HG02973 (cell line): ENCODE data around the gene GFOD2.

ENCODE experiments used
- ATAC-seq: cut with Tn5 transposase; IDR thresholded peaks from one replicate; pipeline ENCODE4 v1.9.1; 2021; ENCODE audit warnings: moderate library complexity; ENCODE audit not compliant: unreplicated experiment

The GFOD2 gene

DNA sequence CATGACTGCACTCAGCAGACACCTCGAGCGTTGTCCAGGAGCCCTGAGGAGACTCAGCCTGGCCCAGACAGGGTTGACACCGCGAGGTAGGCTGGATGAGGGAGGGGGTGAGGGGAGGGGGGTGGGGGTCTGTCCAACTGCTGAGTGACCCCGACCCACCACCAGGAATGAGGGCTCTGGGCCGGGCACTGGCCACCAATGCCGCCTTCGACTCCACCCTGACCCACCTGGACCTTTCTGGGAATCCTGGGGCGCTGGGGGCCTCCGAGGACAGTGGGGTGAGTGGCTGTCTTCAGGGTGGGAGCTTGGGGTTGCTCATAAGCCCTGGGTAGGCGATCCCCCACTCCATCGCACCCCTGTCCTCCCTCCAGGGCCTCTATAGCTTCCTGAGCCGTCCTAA is 71.4 kb downstream of the GFOD2 start:
- ATAC-seq: no peak

DNA sequence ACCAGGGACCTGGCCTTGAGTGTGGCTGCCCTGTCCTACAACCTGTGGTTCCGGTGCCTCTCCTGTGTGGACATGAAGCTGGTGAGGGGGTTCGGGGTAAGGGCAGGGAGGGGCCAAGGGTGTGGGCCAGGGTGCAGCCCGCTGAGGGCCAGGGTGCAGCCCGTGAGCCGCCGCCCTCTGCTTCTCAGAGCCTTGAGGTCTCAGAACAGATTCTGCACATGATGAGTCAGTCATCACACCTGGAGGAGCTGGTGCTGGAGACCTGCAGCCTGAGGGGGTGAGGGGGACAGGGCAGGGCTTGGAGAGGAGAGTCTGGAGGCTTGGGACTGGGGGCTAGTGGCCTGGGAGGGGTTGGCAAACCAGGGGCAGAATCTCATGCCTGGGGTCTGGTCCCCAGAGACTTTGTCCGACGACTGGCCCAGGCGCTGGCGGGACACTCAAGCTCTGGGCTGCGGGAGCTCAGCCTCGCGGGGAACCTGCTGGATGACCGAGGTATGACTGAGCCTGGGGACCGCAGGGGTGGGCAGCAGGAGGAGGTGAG is 71.9 kb downstream of the GFOD2 start:
- no peak for ATAC-seq

DNA sequence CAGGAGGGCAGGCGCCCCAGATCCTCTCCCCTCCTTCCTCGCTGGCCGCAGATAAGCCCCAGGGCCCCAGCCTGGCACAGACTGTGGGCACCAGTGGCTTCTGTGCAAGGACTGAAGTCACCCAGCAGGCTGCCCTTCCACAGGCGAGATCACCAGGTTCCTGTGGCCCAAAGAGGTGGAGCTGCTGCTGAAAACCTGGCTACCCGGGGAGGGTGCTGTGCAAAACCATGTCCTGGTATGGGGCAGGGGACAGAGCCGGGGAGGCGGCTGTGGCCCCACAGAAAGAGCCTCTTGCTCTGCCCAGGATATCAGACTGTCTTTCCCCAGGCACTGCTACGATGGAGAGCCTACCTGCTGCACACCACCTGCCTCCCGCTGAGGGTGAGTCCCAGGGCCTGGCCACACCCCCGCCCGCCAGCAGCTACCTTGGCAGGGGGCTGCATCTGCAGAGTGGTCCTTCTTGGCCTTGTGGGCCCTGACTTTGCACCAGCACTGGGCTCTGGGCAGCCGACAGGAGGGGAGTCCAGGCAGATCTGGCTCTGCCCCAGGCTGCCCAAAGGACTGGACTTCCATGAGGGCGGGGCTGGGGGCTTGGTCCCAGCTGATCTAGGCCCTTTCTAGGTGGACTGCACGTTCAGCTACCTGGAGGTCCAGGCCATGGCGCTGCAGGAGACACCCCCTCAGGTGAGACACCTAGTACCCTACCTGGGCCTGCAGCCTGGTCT is 73.6 kb downstream of the GFOD2 start:
- ATAC-seq: no peak

GRCh38 chr16:67644038-67644437 is 75.1 kb downstream of the GFOD2 start:
- no peak for ATAC-seq

DNA sequence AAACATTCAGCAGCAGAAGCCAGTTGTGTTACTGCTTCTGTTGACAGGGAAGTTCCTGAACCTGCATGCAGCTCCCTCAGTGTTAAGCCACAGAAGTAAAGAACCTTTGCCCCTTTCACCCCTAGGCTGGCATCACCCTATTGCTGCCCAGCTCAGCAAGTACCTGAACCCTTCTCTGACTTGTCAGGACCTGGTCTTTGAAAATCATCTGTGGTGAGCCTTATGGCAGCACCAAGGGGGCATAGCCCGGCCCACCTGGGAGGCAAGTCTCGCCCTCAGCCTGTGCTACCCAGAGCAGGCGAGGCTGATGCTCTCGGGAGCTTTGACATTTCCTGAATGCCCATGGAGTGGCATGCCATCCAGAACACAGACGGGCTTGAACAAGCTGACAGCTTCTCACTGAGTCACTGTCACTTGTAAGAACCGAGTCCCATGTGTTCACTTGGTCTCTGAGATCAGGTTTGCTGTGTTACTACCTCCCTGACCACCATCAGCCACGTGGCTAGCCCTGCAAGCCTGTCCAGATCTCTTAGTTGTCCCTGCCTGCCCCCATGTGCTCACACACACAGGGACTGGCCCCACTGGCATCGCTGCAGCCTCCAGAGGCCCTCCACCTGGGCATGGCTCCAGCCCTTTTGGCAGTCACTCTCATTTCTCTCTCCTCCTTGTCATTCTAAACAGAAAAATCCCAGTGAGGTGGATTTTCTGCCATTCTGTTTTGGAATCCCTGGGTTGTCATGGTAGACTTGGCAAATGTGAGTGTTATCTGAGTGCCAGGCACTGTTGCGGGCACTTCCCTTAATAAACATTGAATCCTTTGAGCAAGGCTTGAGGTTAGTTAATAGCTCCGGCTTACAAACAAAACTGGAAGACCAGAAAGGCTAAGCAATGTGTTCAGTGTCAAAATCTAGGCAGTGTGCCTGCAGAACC is 77.1 kb downstream of the GFOD2 start:
- no peak for ATAC-seq

DNA sequence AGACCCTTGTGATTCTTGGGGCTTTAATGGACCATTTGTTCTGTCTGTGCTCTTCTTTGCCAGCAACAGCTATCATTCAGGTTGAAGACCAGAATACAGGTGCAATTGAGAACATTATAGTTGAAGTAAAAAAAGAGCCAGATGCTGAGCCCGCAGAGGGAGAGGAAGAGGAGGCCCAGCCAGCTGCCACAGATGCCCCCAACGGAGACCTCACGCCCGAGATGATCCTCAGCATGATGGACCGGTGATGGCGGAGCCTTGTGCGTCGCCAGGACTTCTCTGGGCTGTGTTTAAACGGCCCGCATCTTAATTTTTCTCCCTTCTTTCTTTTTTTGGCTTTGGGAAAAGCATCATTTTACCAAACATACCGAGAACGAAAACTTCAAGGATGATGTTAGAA is 81.5 kb downstream of the GFOD2 start:
- ATAC-seq: no peak

DNA sequence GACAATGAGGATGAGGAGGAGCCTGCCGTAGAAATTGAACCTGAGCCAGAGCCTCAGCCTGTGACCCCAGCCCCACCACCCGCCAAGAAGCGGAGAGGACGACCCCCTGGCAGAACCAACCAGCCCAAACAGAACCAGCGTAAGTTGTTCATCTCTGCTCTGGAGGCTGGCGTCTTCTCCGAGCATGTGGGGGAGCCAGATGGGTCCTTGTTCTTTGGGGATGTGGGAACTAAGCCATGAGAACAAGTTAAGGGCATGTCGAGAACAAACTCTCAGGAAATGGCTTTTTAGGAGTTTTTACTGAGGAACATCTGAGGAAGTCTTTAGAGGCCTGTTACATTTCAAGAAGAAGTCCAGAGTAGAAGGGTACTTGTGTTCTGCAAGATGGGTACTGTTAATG is 82.4 kb downstream of the GFOD2 start:
- no peak for ATAC-seq

DNA sequence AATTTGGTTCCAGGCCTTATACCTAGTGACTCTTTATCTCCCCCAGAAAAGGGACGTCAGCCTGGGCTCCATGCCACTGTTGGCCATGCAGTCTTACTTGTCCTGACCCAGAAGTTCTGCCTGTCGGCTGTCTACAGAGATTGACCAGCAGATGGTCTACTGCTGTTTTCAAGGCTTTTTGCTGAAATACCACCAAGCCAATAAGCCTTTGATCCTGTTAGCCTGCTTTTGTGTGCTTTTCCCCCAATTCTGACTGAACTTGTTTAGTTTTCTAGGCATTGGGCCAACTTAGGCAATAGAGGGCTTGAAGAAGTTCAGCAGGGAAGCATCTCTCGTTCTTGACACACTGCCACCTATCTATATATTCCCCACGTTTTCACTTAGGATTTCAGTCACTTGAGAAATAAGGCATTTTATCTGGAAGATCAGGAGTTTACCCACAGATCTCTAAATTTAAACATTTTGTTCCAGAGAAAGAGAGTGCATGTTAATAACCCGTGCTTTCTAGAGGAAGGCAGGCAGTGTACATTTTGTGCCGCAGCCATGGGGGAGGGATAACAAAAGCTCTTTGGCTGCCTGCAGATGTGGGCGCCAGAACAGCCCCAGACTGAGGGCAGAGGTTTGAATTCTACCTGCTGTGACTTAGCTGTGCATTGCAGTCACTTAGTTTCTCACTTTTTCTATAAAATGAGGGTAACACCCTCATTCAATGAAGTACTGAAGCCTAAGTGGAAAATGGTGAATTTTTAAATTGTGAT is 86.5 kb downstream of the GFOD2 start:
- ATAC-seq: no peak

GRCh38 chr16:67628216-67628615 is 90.9 kb downstream of the GFOD2 start:
- ATAC-seq: no peak
